MM.1S (cell line): ENCODE measurements around the gene COL6A1.

ENCODE experiments used
- DNase-seq: peaks from one replicate; pipeline ENCODE4 v3.0.0-alpha.2; 2015
- H2AFZ ChIP-seq: fragments of 300-600 bp; sonication (generic); 2 replicates; pipeline ENCODE4 v1.6.0; 2016; ENCODE audit warnings: antibody characterized with exemption, low read length
- H3F3A ChIP-seq: fragments of 300-600 bp; sonication (generic); 2 replicates; pipeline ENCODE4 v1.6.1; 2016; ENCODE audit warnings: mild to moderate bottlenecking, antibody characterized with exemption, low read length, moderate library complexity, mixed read lengths; ENCODE audit not compliant: insufficient read depth
- H3K27ac ChIP-seq: fragments of 300-600 bp; sonication (generic); 2 replicates; pipeline ENCODE4 v1.5.1; 2016; ENCODE audit warnings: mild to moderate bottlenecking, low read length
- H3K27me3 ChIP-seq: fragments of 300-600 bp; sonication (generic); replicated peaks from 2 replicates; pipeline ENCODE4 v1.6.0; 2016; ENCODE audit warnings: low read length; ENCODE audit not compliant: insufficient read depth
- H3K36me3 ChIP-seq: fragments of 300-600 bp; sonication (generic); replicated peaks from 2 replicates; pipeline ENCODE4 v1.6.1; 2016; ENCODE audit warnings: mild to moderate bottlenecking, low read length, mixed read lengths; ENCODE audit not compliant: insufficient read depth
- H3K4me1 ChIP-seq: fragments of 300-600 bp; sonication (generic); 2 replicates; pipeline ENCODE4 v1.6.1; 2016; ENCODE audit warnings: low read length, mixed read lengths
- H3K4me2 ChIP-seq: fragments of 300-600 bp; sonication (generic); 2 replicates; pipeline ENCODE4 v1.6.0; 2016; ENCODE audit warnings: low read depth, low read length
- H3K4me3 ChIP-seq: fragments of 300-600 bp; sonication (generic); 2 replicates; pipeline ENCODE4 v1.5.1; 2016; ENCODE audit warnings: low read length, mixed read lengths
- H3K79me2 ChIP-seq: fragments of 300-600 bp; sonication (generic); 2 replicates; pipeline ENCODE4 v1.6.1; 2016; ENCODE audit warnings: mixed run types, low read length, mixed read lengths
- H3K9ac ChIP-seq: fragments of 300-600 bp; sonication (generic); 2 replicates; pipeline ENCODE4 v1.6.1; 2016; ENCODE audit warnings: low read length, mixed read lengths
- H3K9me2 ChIP-seq: fragments of 300-600 bp; sonication (generic); replicated peaks from 2 replicates; pipeline ENCODE4 v1.6.1; 2016; ENCODE audit warnings: mild to moderate bottlenecking, low read length, mixed read lengths; ENCODE audit not compliant: insufficient read depth
- H3K9me3 ChIP-seq: fragments of 300-600 bp; sonication (generic); replicated peaks from 2 replicates; pipeline ENCODE4 v1.6.1; 2016; ENCODE audit warnings: mild to moderate bottlenecking, low read length, mixed read lengths; ENCODE audit not compliant: insufficient read depth
- H4K20me1 ChIP-seq: fragments of 300-600 bp; sonication (generic); 2 replicates; pipeline ENCODE4 v1.6.1; 2016; ENCODE audit warnings: mild to moderate bottlenecking, low read length, moderate library complexity, mixed read lengths; ENCODE audit not compliant: insufficient read depth
- EZH2 ChIP-seq: fragments of 300-600 bp; sonication (generic); optimal IDR thresholded peaks from 2 replicates; pipeline ENCODE3; 2017; ENCODE audit warnings: low read depth, mild to moderate bottlenecking, antibody characterized with exemption, low read length, mixed read lengths
- EZH2phosphoT487 ChIP-seq: fragments of 300-600 bp; sonication (generic); IDR thresholded peaks from 2 replicates; pipeline ENCODE4 v1.6.1; 2018; ENCODE audit warnings: antibody characterized with exemption, low read length
- TF ChIP-seq, protein P1 (sequence below): fragments of 300-600 bp; sonication (generic); IDR thresholded peaks from 2 replicates; pipeline ENCODE4 v1.5.1; 2016; ENCODE audit warnings: antibody characterized with exemption, low read length, mixed read lengths

Gene COL6A1

GRCh38 chr21:46039891-46040660, 58.5 kb downstream of the COL6A1 start:
- peaks cover 98% of the 10 kb centered on the region for H3K27me3 ChIP-seq
- no peaks in the 10 kb centered on the region for H3F3A ChIP-seq
- H3K4me1 ChIP-seq: no peaks in the 10 kb centered on the region
- H3K36me3 ChIP-seq: no peaks in the 10 kb centered on the region
- H3K9ac ChIP-seq: no peak overlapping the region
- no peaks in the 10 kb centered on the region for H3K9me3 ChIP-seq
- no peak overlapping the region for H3K27ac ChIP-seq
- no peaks in the 10 kb centered on the region for H3K79me2 ChIP-seq
- no peak for DNase-seq
- no peak overlapping the region for H3K4me2 ChIP-seq
- H4K20me1 ChIP-seq: no peaks in the 10 kb centered on the region
- H3K4me3 ChIP-seq: no peak overlapping the region
- H2AFZ ChIP-seq: no peak overlapping the region
- TF ChIP-seq EZH2phosphoT487 (no peak), EZH2 (no peak)
- TF ChIP-seq, protein P1, sequence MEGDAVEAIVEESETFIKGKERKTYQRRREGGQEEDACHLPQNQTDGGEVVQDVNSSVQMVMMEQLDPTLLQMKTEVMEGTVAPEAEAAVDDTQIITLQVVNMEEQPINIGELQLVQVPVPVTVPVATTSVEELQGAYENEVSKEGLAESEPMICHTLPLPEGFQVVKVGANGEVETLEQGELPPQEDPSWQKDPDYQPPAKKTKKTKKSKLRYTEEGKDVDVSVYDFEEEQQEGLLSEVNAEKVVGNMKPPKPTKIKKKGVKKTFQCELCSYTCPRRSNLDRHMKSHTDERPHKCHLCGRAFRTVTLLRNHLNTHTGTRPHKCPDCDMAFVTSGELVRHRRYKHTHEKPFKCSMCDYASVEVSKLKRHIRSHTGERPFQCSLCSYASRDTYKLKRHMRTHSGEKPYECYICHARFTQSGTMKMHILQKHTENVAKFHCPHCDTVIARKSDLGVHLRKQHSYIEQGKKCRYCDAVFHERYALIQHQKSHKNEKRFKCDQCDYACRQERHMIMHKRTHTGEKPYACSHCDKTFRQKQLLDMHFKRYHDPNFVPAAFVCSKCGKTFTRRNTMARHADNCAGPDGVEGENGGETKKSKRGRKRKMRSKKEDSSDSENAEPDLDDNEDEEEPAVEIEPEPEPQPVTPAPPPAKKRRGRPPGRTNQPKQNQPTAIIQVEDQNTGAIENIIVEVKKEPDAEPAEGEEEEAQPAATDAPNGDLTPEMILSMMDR: no peak
- no peaks in the 10 kb centered on the region for H3K9me2 ChIP-seq

DNA sequence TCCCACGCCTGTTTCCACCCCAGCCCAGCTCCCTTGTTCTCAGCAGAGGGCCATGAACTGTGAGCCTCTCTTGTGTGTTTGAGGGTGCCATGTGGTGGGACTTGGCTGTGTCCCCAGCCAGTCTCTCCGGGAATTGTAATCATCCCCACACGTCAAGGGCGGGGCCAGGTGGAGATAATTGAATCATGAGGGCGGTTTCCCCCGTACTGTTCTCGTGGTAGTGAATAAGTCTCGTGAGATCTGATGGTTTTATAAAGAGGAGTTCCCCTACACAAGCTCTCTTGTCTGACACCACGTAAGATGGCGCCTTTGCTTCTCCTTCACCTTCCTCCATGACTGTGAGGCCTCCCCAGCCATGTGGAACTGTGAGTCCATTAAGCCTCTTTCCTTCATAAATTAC, 59.1 kb downstream of the COL6A1 start:
- H4K20me1 ChIP-seq: no peaks in the 10 kb centered on the region
- no peak overlapping the region for H3K9ac ChIP-seq
- no peaks in the 10 kb centered on the region for H3K9me3 ChIP-seq
- no peaks in the 10 kb centered on the region for H3K36me3 ChIP-seq
- H3K27ac ChIP-seq: no peak overlapping the region
- H3K4me3 ChIP-seq: no peak overlapping the region
- no peak for DNase-seq
- no peaks in the 10 kb centered on the region for H3K9me2 ChIP-seq
- H3F3A ChIP-seq: no peaks in the 10 kb centered on the region
- peaks cover 100% of the 10 kb centered on the region for H3K27me3 ChIP-seq
- H3K79me2 ChIP-seq: no peaks in the 10 kb centered on the region
- H2AFZ ChIP-seq: no peak overlapping the region
- H3K4me2 ChIP-seq: no peak overlapping the region
- TF ChIP-seq, protein P1: no peak
- no peak for TF ChIP-seq EZH2phosphoT487
- no peak for TF ChIP-seq EZH2
- H3K4me1 ChIP-seq: no peaks in the 10 kb centered on the region

DNA sequence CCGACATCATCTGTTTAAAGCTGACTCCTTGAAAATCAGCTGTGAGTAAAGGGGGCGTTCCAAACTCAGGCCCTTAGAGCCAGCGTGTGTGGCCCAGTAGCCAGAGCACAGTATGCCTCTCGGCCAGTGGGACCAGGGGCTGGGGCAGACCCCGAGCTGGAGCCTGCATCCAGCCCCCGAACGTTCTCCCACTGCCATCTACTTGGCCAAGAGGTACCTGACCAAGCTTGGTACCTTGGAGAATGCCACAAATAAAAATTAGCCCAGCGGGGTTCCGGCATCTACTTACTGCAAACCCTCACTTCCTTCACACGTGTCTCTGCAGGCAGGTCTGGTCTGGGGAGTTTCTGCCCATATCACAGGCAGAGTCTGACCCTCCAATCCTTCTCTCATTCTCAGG, 59.6 kb downstream of the COL6A1 start:
- no peaks in the 10 kb centered on the region for H3F3A ChIP-seq
- H3K36me3 ChIP-seq: no peaks in the 10 kb centered on the region
- no peak overlapping the region for H3K9ac ChIP-seq
- H3K4me1 ChIP-seq: no peaks in the 10 kb centered on the region
- H3K9me2 ChIP-seq: no peaks in the 10 kb centered on the region
- H4K20me1 ChIP-seq: no peaks in the 10 kb centered on the region
- H2AFZ ChIP-seq: no peak overlapping the region
- TF ChIP-seq EZH2: no peak
- TF ChIP-seq, protein P1: no peak
- TF ChIP-seq EZH2phosphoT487: no peak
- DNase-seq: no peak
- no peak overlapping the region for H3K4me2 ChIP-seq
- no peaks in the 10 kb centered on the region for H3K79me2 ChIP-seq
- no peak overlapping the region for H3K27ac ChIP-seq
- H3K4me3 ChIP-seq: no peak overlapping the region
- H3K27me3 ChIP-seq: peaks cover 100% of the 10 kb centered on the region
- no peaks in the 10 kb centered on the region for H3K9me3 ChIP-seq
